T47D (cell line): Measurements from ENCODE around the gene FAAP20.

Source experiments
- DNase-seq, 2 experiments: peaks; one replicate each; pipeline versions ENCODE4 v3.0.0 to v3.0.0-alpha.2; 2011 to 2012; ENCODE audit warnings: low read depth in 1 of 2, low spot score in 1 of 2
- JUND ChIP-seq: IDR thresholded peaks from 2 replicates; pipeline ENCODE4 v1.6.1; 2012; ENCODE audit warnings: low read depth
- in situ Hi-C: cut with HindIII; loops from 2 replicates; pipeline ENCODE4 v1.10.0; 2016; ENCODE audit warnings: low sequenced_read_pairs, low pct_unique_long_range_greater_than_20kb

Gene FAAP20

GRCh38 chr1:2212532-2213491 is 18.2 kb upstream of the FAAP20 start:
- DNase-seq = peak; percentile 42 to 49
- in situ Hi-C loops = no loop called here

GRCh38 chr1:2212274-2212531 is 17.6 kb upstream of the FAAP20 start:
- in situ Hi-C loops = no loop called here
- TF ChIP-seq JUND = no peak
- no peak for DNase-seq

More at GRCh38 chr1:2212532-2213491, 18.2 kb upstream of the FAAP20 start:
- TF ChIP-seq JUND = no peak

GRCh38 chr1:2210786-2211185 is 16.2 kb upstream of the FAAP20 start:
- DNase-seq = no peak
- TF ChIP-seq JUND = no peak
- in situ Hi-C loops = no loop called here

GRCh38 chr1:2210084-2210653 is 15.6 kb upstream of the FAAP20 start:
- no peak for TF ChIP-seq JUND
- DNase-seq = no peak
- in situ Hi-C loops = no loop called here

- in situ Hi-C loops = no loop called here
- no peak for TF ChIP-seq JUND
- no peak for DNase-seq
Observed at GRCh38 chr1:2209400-2210083, 15.0 kb upstream of the FAAP20 start.

- peak; percentile 54 to 57 for DNase-seq
- in situ Hi-C loops = no loop called here
Observed at GRCh38 chr1:2208309-2209239, 14.0 kb upstream of the FAAP20 start.

GRCh38 chr1:2206813-2207487 is 12.4 kb upstream of the FAAP20 start:
- in situ Hi-C loops = no loop called here
- DNase-seq = no peak
- TF ChIP-seq JUND = no peak

More at GRCh38 chr1:2208309-2209239, 14.0 kb upstream of the FAAP20 start:
- no peak for TF ChIP-seq JUND

GRCh38 chr1:2205191-2205952 is 10.8 kb upstream of the FAAP20 start:
- no peak for TF ChIP-seq JUND
- DNase-seq = peak; percentile 77 to 91
- in situ Hi-C loops = no loop called here

GRCh38 chr1:2204415-2205190 is 10.0 kb upstream of the FAAP20 start:
- TF ChIP-seq JUND = no peak
- peak; percentile 63 to 73 for DNase-seq
- in situ Hi-C loops = no loop called here

GRCh38 chr1:2203671-2204414 is 9.3 kb upstream of the FAAP20 start:
- TF ChIP-seq JUND = no peak
- in situ Hi-C loops = no loop called here
- no peak for DNase-seq
